OCI-LY7 (cell line): Measurements from ENCODE around the gene SPSB1.

ENCODE experiments used
- EZH2phosphoT487 ChIP-seq: fragments of 200-600 bp; sonication (generic); IDR thresholded peaks from 2 replicates; pipeline ENCODE4 v1.6.1; 2018; ENCODE audit warnings: low read depth, borderline replicate concordance, mild to moderate bottlenecking, mixed run types, antibody characterized with exemption, low read length, moderate library complexity, mixed read lengths
- TF ChIP-seq, protein P1 (sequence below): fragments of 200-600 bp; sonication (generic); conservative IDR thresholded peaks from 2 replicates; pipeline ENCODE4 v1.5.1; 2014; ENCODE audit warnings: mild to moderate bottlenecking, antibody characterized with exemption, low read length, moderate library complexity, mixed read lengths

DNA sequence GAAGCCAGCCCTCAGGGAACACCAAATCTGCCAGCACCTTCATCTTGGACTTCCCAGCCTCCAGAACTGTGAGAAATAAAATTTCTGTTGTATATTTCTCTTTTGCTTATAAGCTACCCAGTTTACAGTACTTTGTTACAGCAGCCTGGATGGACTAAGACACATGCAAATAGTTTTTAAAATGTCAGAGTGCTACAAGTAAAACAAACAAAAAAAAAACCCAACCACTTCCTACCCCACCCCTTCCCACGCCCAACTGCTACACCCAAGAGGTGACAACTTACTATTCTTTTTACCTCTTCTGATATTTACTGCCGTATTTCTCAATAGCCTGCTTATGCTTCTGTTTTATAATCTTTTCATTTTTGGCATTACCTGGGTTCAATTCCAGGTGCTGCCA is 8.6 kb upstream of the SPSB1 start:
- TF ChIP-seq, protein P1, sequence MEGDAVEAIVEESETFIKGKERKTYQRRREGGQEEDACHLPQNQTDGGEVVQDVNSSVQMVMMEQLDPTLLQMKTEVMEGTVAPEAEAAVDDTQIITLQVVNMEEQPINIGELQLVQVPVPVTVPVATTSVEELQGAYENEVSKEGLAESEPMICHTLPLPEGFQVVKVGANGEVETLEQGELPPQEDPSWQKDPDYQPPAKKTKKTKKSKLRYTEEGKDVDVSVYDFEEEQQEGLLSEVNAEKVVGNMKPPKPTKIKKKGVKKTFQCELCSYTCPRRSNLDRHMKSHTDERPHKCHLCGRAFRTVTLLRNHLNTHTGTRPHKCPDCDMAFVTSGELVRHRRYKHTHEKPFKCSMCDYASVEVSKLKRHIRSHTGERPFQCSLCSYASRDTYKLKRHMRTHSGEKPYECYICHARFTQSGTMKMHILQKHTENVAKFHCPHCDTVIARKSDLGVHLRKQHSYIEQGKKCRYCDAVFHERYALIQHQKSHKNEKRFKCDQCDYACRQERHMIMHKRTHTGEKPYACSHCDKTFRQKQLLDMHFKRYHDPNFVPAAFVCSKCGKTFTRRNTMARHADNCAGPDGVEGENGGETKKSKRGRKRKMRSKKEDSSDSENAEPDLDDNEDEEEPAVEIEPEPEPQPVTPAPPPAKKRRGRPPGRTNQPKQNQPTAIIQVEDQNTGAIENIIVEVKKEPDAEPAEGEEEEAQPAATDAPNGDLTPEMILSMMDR = no peak
- no peak for TF ChIP-seq EZH2phosphoT487
